ENCODE data around the gene ANKFY1.

DNA sequence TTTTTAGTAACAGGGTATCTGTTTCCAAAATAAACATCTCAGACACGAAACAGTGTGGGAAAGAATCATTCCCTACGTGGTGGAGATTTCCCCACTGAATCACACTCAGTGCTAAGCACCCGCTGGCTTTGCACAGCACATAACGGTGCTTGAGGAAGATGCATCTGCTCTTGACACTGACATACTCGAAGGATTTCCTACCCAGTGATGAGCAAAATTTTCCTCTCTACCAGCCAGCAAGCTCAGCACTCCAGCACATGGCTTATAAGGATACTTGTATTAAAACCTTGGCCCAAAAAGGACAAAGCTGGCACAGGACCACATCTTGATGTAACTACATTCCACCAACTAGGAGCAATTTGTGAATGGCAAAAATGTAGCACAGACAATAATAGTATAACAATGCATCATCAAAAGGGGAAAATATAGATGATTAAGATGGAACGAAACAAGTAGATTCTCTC is 59.0 kb downstream of the ANKFY1 start:
- TF ChIP-seq, protein P1, sequence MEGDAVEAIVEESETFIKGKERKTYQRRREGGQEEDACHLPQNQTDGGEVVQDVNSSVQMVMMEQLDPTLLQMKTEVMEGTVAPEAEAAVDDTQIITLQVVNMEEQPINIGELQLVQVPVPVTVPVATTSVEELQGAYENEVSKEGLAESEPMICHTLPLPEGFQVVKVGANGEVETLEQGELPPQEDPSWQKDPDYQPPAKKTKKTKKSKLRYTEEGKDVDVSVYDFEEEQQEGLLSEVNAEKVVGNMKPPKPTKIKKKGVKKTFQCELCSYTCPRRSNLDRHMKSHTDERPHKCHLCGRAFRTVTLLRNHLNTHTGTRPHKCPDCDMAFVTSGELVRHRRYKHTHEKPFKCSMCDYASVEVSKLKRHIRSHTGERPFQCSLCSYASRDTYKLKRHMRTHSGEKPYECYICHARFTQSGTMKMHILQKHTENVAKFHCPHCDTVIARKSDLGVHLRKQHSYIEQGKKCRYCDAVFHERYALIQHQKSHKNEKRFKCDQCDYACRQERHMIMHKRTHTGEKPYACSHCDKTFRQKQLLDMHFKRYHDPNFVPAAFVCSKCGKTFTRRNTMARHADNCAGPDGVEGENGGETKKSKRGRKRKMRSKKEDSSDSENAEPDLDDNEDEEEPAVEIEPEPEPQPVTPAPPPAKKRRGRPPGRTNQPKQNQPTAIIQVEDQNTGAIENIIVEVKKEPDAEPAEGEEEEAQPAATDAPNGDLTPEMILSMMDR (IDR thresholded peaks at IDR 0.05), result no peak
- no peak for TF ChIP-seq POLR2A (IDR thresholded peaks at IDR 0.05)
